Transverse colon (tissue), 4 donors: ENCODE results near the gene CDK5RAP2.

Source experiments
- EP300 ChIP-seq: sonication (generic); formaldehyde crosslinking; IDR thresholded peaks from one replicate; pipeline ENCODE4 v1.6.1; 2017; ENCODE audit warnings: antibody characterized with exemption, low read depth
- POLR2A ChIP-seq: fragments of 450-650 bp; IDR thresholded peaks from one replicate; pipeline ENCODE4 v1.6.1; 2016; ENCODE audit warnings: antibody characterized with exemption, mild to moderate bottlenecking, moderate library complexity
- POLR2AphosphoS5 ChIP-seq, 3 donors: sonication (generic); formaldehyde crosslinking; IDR thresholded peaks; one replicate each; pipeline ENCODE4 v1.6.1; 2016; ENCODE audit warnings: antibody characterized with exemption in 3 of 3
- TF ChIP-seq, protein P1 (sequence below), 5 experiments: fragments of 200-600 bp in 3 of 5; fragments of 450-650 bp in 2 of 5; sonication (generic) in 3 of 5; IDR thresholded peaks; 1 replicate in 2 of 5; 2 replicates in 3 of 5; pipeline ENCODE4 v1.5.1; 2016 to 2017; ENCODE audit warnings: antibody characterized with exemption in 5 of 5, inconsistent platforms in 3 of 5, mild to moderate bottlenecking in 2 of 5, moderate library complexity in 1 of 5

DNA sequence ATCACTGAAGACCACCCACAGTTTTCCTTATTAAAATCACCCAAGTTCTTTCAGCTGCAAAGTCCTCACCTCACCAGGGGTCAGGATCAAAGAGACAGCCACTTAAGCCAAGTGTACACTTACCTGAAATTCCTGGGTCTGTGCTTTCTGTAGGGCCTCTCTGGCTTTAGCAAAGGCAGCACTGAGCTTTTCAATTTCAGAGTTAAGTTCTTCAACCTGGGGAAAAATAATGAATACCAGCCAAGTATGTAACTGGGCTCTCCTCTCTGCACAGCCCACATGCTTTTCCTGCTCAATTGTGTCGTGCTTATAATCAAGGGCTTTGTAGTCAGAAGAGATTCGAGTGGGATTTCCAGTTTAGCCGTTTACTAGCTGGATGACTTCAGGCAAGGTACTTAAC is 55.1 kb downstream of the CDK5RAP2 start:
- TF ChIP-seq POLR2A: no peak
- TF ChIP-seq, protein P1, sequence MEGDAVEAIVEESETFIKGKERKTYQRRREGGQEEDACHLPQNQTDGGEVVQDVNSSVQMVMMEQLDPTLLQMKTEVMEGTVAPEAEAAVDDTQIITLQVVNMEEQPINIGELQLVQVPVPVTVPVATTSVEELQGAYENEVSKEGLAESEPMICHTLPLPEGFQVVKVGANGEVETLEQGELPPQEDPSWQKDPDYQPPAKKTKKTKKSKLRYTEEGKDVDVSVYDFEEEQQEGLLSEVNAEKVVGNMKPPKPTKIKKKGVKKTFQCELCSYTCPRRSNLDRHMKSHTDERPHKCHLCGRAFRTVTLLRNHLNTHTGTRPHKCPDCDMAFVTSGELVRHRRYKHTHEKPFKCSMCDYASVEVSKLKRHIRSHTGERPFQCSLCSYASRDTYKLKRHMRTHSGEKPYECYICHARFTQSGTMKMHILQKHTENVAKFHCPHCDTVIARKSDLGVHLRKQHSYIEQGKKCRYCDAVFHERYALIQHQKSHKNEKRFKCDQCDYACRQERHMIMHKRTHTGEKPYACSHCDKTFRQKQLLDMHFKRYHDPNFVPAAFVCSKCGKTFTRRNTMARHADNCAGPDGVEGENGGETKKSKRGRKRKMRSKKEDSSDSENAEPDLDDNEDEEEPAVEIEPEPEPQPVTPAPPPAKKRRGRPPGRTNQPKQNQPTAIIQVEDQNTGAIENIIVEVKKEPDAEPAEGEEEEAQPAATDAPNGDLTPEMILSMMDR (IDR thresholded peaks at IDR 0.05): no peak
- TF ChIP-seq POLR2AphosphoS5 (IDR thresholded peaks at IDR 0.05): no peak
- TF ChIP-seq EP300: no peak
